GM10847 (cell line): ENCODE data around the gene NEDD8.

Experiments
- POLR2A ChIP-seq: IDR thresholded peaks from 2 replicates; pipeline ENCODE4 v1.6.1; 2011; ENCODE audit not compliant: insufficient read length; ENCODE audit errors: extremely low read depth

The NEDD8 gene

DNA sequence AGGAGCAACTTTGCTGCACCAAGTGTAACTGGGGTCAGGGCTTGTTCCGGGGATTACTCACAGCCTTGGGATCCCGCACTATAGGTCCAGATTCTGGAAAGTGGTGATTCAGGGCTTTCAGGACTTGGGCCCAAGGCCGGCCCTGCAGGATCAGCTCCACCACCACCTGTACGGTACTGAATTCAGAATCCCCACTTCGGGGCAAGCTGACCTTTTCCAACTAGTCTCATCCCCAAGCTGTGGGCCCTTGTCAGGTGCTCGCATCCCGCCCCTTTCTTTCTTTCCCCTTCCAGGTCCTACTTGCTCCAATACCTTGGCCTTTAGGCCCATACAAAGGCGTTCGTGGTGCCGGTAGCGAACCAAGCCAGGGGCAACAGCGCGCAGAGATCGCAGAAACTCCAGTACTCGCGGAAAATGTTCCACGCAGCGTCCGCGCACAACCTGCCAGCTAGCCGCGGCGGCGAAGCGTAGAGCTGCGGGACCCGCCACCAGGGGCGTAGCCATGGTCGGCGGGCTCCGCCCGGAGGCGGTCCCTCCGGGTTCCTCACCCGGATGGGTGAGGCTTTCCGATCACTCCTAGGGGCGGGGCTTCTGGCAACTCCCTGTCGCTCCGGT is 9.8 kb upstream of the NEDD8 start:
- TF ChIP-seq POLR2A = no peak

DNA sequence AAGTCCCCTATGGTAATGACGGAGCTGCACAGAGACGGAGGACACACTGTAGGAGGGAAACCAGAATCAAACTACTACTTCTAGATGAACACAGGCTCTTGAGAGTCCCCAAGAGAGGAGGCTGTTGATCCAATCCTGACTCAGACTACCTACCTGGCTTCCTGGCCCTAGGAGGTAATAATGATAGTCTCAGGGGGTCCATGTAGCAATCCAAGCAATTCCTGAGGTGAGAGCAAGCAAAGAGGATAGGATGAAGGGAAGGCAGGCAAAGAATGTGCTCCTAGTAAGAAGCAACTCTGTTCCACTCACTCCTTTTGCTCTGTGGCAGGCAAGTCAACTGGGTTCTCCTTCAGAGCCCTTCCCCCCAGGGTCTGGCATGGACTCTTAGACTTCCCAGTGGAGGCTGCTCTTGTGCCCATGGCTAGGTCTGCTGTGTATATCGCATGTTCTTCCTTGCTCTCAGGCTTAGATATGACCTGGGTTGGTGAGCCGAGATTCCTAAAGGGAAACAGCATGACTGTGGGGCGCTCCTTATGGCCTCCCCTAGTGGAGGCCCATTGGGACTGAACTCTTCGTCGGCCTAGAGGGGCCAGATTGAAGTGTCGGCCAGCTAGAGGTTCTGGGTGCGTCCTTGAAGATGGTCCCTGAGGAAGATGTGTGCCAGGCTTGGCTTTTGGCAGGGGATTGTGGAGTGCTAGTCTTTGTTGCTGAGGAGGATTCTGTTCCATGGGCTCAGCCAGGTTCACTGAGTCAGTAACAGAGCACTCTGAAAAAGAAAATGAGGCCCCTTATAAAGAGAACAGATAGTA is 8.1 kb upstream of the NEDD8 start:
- no peak for TF ChIP-seq POLR2A

DNA sequence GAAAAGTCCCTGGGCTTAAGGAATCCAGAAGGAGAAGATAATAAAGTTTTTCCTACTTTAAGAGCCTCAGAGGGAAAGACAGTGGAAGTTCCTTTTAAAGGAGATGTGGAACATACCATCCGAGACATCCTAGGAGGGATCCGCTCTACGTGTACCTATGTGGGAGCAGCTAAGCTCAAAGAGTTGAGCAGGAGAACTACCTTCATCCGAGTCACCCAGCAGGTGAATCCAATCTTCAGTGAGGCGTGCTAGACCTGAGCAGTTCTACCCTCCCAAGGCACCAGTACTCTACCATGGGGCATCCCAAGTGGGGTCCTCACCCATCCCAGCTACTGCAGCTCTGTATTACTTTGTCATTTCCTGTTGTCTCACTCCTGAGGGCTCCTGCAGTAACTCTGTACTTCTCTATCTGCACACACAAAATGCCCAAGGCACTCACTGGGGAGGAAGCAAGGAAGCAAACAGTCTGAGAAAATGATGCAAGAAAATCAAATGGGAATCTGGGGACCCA is 6.4 kb upstream of the NEDD8 start:
- TF ChIP-seq POLR2A = no peak

DNA sequence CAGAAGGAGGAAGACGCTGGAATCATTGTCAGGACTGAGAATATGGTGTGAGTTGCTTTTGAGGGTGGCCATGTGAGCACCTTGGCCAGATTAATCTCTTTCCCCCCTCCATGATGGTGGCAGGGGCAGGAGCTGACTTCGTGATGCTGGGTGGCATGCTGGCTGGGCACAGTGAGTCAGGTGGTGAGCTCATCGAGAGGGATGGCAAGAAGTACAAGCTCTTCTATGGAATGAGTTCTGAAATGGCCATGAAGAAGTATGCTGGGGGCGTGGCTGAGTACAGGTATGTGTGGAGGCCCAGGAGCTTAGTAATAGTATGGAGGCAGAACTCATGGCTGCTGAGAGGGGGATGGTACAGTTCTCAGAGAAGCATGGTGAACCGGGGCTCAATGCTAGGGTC is 6.0 kb upstream of the NEDD8 start:
- no peak for TF ChIP-seq POLR2A

DNA sequence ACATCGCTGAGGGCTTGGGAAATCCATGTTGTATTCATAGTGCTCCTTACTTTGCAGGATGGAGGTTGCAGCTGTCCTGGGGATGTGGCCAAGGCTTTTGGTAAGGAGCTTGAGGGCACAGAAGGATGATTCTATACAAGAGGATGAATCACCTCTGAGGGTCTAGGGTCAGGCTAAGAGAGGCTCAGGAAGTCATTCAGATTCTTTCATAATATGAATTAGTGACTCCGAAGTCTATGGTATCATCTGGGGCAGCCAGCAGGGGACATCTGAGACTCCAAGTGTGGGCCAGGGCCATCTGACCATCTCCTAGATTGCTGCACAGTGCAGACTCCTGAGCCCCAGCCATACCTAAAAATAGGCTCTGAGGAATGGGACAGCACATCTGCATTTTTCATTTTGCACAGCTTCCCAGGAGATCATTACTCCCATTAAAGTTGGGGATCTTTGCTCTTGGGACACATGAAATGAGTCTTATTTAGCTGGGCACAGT is 5.3 kb upstream of the NEDD8 start:
- no peak for TF ChIP-seq POLR2A

DNA sequence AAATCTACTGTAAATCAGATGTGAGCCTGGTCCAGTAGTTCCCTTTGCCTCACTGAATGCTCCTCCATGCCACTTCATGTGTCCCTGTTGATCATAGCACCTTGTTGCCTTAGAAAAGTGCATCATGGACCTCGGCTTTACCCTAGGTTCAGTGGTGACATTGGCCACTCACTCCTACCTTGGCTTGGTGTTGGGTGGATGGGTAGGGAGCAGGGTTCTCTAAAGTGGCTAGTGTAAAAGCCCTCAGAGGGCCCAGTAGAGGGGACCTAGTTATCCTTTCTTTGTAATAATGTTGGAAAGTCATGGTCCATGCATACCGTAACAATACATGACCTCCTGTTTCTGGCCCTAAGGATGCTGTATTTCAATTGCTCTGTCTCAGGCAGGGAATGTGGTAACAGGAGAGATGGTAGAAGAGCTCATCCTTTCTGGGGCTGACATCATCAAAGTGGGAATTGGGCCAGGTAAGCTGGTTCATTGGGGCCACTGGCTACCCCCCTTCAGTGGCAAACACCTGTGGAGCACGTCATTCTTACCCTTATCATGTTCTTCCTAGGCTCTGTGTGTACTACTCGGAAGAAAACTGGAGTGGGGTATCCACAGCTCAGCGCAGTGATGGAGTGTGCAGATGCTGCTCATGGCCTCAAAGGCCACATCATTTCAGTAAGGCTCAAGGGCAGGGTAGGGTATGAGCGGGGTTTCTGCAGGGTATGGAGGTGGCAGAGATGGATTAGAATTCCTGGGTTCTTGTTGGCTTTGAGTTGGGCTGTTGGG is 4.7 kb upstream of the NEDD8 start:
- no peak for TF ChIP-seq POLR2A

DNA sequence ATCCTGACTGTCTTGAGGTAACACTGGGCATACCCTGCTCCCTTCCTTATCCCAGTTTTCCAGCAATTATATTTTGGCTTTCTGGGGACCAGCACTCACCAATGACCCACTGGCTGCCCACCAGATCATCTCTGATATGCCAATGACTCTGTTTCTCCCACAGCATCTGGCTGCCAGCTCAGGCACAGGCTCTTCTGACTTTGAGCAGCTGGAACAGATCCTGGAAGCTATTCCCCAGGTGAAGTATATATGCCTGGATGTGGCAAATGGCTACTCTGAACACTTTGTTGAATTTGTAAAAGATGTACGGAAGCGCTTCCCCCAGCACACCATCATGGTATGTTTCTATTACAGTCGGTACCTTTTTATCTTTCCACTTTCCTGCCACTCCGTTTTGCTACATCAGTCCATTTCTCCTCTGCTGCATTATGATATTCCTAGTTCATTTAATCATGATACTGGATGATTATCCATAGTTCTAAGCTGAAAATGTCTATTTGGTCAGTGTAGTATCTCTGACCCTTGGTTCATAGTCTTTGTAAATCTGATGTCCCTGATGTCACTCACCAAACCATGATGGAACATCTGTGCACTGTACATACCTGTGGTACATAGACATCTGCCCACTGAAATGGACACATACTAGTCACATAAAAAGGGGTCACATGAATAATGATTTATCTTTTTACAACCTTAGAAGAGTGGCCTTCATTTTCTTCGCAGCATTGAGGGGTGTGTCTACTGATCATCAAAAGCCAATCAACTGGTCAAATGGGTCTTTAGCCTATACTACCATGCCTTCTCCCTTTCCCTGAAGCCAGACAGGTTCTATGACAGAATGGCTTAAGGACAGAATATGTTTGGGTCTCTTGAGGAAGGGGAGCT is 3.9 kb upstream of the NEDD8 start:
- TF ChIP-seq POLR2A = no peak

DNA sequence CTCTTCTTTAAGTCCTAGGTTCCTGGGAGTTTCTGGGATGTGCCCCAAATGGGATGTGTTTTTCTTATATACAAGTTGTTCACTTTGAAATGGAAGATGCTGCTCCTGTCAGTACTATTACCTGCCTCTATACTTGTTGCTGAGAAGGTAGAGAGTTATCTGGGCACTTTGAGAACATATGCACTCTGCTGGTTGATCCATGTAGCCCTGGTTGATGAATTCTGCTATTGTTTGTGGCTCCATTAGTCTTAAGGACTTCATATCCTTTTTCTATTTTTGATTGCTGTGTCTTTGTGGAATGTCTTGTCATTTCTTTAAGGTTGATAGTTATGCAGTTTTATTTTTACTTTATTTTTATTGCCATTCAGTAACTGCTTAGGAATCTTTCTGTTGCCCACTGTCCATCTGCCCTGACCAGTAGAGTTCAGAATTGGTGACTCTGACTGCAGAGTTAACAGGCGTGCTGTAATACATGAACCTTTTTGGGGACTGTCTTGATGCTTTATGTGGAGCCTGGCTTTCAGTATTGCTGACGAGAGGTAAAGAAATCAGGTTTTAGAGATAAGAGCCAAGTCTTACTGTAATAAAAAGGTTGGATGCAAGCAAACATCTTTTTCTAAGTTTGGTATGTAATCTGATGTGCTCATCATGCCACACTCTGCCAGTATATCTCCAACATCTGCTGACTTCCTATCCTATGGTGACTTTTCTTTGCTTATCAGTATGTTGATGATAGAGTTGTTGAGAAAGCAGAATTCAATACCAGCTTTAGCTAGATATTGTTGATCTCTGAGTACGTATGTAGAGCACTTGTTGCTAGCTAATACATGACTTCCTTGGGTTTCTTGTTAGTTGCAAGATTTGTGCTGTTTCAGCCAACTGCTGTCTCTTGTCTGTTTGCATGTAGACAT is 2.2 kb upstream of the NEDD8 start:
- TF ChIP-seq POLR2A = no peak

DNA sequence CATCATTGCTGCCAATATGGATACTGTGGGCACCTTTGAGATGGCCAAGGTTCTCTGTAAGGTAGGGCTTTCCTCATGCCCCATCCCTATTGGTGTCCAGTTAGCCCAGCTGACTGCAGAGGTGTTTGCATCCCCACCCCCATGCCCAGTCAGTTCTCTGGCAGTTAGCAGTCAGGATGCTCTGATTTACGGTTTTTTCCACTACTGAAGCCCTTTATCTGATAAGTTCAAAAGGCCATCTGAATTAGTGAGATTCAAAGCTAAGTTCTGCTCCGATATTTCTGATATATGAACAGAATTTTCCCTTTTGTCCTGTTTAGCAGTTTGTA is 1.3 kb upstream of the NEDD8 start:
- TF ChIP-seq POLR2A = no peak

DNA sequence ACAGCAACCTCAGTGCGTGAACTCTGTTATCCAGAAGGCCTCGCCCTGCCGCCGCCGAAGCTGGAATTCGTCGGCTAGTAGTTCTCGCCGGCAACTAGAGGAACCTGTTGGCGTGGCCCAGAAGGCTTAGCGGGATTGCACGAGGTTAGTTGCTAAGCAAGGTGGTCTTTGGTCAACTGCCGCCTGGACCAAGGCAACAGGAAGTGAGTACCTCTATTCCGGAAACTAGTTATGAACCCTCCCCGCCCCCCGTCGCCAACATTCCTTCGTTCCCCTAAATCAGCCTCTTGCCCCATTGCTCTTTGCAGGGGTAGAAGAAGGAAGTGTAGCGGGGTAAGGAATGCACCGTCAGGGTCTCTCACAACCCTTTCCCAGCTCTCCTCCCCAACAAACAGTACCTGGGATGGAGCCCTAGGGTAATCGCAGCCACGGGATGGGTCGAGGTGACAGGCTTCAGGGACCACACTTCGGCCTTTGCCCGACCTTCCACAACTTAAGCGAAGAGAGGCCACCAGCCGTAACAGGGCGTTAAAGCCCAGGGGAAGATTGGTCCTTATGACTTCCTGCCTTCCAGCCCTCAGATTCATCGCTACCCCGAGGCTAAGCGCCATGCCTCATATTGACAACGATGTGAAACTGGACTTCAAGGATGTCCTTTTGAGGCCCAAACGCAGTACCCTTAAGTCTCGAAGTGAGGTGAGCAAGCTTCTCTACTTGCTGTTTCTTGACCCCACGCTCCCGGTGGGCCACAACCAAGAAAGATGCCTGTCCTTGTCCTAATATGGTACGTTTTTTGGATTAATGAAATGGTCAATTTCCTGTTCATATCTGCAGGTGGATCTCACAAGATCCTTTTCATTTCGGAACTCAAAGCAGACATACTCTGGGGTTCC is 724 bp upstream of the NEDD8 start, which contains the start of gene GMPR2:
Gene GMPR2 (plus strand): TSS at position 285 of the 893 bp plus-strand sequence. CDS start 325 bp downstream, at position 610.
- TF ChIP-seq POLR2A = no peak

DNA sequence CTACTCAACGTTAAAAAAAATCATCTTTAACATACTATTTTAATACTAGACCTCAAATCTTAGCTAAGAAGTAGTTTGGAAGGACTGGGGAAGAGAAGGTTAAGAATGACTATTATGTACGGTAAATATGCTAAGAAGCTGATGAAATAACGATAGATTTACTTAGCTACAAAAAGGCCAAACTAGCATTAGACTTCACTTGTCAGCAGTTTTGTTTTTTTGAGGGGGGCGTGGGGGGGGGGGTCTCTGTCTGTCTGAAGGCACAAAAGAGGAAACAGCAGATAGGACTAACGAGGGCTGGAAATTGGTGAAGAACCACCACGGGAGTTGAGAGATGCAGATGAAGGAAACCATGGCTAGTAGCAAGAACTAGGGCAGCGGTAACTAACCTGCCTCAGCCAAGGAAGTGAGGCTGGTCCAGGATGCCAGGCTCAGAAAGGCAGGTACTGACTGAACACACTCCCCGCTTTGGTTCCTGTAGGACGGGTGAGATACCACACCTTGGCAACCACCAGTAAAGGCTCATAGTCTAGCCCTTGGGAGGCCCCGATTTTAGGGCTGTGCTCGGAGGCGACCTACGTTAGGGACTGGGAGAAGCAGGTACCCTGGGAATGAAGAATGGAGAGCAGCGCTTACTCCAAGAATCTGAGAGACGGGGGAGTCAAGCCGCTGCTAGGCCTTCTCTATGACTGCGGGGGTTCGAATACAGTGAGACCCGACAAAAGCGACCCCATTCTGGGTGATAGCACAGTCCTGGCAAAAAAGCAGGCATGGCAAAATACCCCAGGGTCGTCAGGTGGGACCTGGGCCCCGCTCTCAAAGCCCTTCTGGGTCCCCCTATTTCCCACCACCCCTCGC is 675 bp downstream of the NEDD8 start:
- TF ChIP-seq POLR2A = no peak

DNA sequence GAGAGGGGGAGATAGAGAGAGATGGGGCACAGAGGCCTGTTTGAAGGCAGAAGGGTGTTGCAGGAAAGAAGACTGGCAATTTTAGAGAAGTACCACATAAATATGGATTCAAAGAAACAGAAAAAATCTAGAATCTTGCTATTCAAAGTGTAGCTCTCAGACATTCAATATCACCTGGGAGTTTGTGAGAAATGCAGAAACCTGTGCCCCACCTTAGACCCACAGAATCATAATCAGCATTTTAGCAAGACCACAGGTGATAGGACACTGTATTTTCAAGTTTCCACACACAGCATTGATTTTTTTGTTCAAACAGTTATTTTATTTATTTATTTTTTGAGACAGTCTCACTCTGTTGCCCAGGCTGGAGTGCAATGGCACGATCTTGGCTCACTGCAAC is 3.3 kb downstream of the NEDD8 start:
- TF ChIP-seq POLR2A = no peak

DNA sequence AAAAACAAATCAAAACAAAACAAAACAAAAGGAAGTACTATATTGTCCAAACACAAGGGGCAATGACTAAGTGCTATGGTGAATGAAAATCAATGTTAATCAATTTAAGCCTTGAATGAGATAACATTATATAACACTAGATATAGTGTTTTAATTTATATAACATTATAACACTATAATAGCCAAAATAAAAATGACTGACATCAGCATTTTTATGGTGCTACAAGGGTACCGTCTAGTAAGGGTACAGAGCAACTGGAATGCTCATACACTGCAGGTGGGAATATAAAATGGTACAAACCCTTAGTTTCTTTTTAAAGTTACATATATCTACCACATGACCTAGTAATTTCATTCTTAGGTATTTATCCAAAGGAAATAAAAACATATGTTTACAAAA is 5.7 kb downstream of the NEDD8 start:
- TF ChIP-seq POLR2A = no peak
